HUES64 (cell line): ENCODE measurements around the gene CEL.

ENCODE experiments used
- H3K27ac ChIP-seq: 2 replicates; pipeline ENCODE4 v1.7.0; 2013; ENCODE audit warnings: low read depth, low read length, inconsistent platforms
- H3K27me3 ChIP-seq: 2 replicates; pipeline ENCODE4 v1.6.1; 2013; ENCODE audit warnings: mild to moderate bottlenecking, low read length; ENCODE audit not compliant: insufficient read depth
- H3K36me3 ChIP-seq: 2 replicates; pipeline ENCODE4 v1.6.1; 2013; ENCODE audit warnings: mild to moderate bottlenecking, low read length; ENCODE audit not compliant: insufficient read depth
- H3K4me1 ChIP-seq: 2 replicates; pipeline ENCODE4 v1.6.1; 2013; ENCODE audit warnings: mild to moderate bottlenecking, low read length, moderate library complexity; ENCODE audit not compliant: insufficient read depth
- H3K4me3 ChIP-seq: 2 replicates; pipeline ENCODE4 v1.5.1; 2013; ENCODE audit warnings: mild to moderate bottlenecking, low read length, moderate library complexity
- H3K9ac ChIP-seq: 2 replicates; pipeline ENCODE4 v1.6.1; 2013; ENCODE audit warnings: mild to moderate bottlenecking, low read depth, low read length
- H3K9me3 ChIP-seq: 2 replicates; pipeline ENCODE4 v1.6.1; 2013; ENCODE audit warnings: low read depth, low read length; ENCODE audit not compliant: insufficient read depth
- WGBS: fragments of 150-250, 120-280 bp; methylation state at CpG from one replicate; pipeline ENCODE4 v1.1.7; 2013; ENCODE audit warnings: missing lambda C conversion rate; 5-methylcytosine and 5-hydroxymethylcytosine counted together

CEL gene

DNA sequence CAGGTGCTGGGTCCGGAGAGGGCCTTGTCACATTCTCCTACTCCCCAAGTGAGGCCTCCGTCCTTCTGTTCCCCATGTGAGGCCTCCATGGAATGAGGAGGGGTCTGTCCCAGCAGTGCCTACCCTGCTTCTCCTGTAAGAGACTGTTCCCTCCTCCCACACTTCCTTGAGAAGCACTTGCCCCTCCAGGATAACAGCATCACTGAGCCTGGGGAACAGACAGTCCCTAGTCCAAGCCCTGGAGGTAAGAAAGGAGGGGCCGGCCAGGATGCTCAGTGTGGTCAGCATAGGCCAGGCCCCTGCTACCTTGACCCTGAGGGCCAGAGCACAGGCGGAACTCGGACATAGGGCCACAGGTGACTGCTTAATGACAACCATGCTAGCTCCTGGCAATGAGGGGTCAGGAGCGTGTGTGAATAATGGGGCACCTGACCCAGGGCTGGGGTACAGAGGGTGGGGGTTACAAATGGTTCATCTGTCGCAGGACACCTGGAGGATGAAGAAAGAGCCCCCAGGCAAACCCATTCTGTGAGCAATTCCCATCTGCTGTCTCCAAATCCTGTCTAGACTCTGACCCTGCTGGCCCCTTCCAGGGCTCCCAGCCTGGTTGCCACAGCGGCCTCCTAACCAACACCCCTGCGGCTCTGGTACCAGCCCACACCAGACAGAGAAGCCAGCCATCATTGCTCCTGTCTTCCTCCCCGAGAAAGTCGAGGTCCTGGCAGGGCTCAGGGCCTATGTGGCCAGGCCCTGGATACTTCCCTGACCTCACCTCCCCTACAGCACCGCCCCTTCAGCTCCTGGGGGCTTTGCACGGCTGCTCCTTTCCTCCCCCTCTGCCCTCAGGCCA is 39.0 kb downstream of the CEL start:
- WGBS, result 91% methylated on average over 13 of the region's 13 CpGs

GRCh38 chr9:133101356-133102189 is 39.8 kb downstream of the CEL start:
- H3K9ac ChIP-seq, result no peak overlapping the region
- H3K36me3 ChIP-seq, result peaks cover 68% of the 10 kb centered on the region
- no peak overlapping the region for H3K27ac ChIP-seq
- H3K4me1 ChIP-seq, result no peaks in the 10 kb centered on the region
- no peaks in the 10 kb centered on the region for H3K27me3 ChIP-seq
- no peak overlapping the region for H3K4me3 ChIP-seq
- WGBS, result 93% methylated on average over 32 of the region's 32 CpGs
- peaks cover 7% of the 10 kb centered on the region; the same call in 1 of the 2 replicates for H3K9me3 ChIP-seq

More for the DNA sequence above, 39.0 kb downstream of the CEL start:
- Histone ChIP-seq H3K9me3 (peaks cover 15% of the 10 kb centered on the region; the same call in 1 of the 2 replicates), H3K4me3 (no peak overlapping the region), H3K36me3 (peaks cover 66% of the 10 kb centered on the region), H3K27me3 (no peaks in the 10 kb centered on the region), H3K4me1 (no peaks in the 10 kb centered on the region), H3K9ac (no peak overlapping the region), H3K27ac (no peak overlapping the region)

- Histone ChIP-seq H3K9ac (no peak overlapping the region), H3K9me3 (peaks cover 2% of the 10 kb centered on the region; the same call in 1 of the 2 replicates), H3K4me3 (no peak overlapping the region), H3K36me3 (peaks cover 69% of the 10 kb centered on the region), H3K27ac (no peak overlapping the region), H3K27me3 (no peaks in the 10 kb centered on the region), H3K4me1 (no peaks in the 10 kb centered on the region)
- WGBS, result 92% methylated on average over 21 of the region's 21 CpGs
Observed at GRCh38 chr9:133102190-133103021, 40.6 kb downstream of the CEL start.

GRCh38 chr9:133103183-133103986 is 41.6 kb downstream of the CEL start:
- H3K27ac ChIP-seq, result no peak overlapping the region
- H3K36me3 ChIP-seq, result peaks cover 68% of the 10 kb centered on the region
- H3K4me3 ChIP-seq, result no peak overlapping the region
- H3K9me3 ChIP-seq, result no peaks in the 10 kb centered on the region
- H3K4me1 ChIP-seq, result no peaks in the 10 kb centered on the region
- H3K27me3 ChIP-seq, result no peaks in the 10 kb centered on the region
- H3K9ac ChIP-seq, result no peak overlapping the region
- 72% methylated on average over 14 of the region's 14 CpGs for WGBS

GRCh38 chr9:133103987-133104505 is 42.3 kb downstream of the CEL start:
- H3K9ac ChIP-seq, result no peak overlapping the region
- H3K9me3 ChIP-seq, result no peaks in the 10 kb centered on the region
- H3K4me3 ChIP-seq, result no peak overlapping the region
- WGBS, result 92% methylated on average over 12 of the region's 12 CpGs
- H3K4me1 ChIP-seq, result no peaks in the 10 kb centered on the region
- peaks cover 65% of the 10 kb centered on the region for H3K36me3 ChIP-seq
- H3K27me3 ChIP-seq, result no peaks in the 10 kb centered on the region
- no peak overlapping the region for H3K27ac ChIP-seq

- H3K27me3 ChIP-seq, result no peaks in the 10 kb centered on the region
- no peak overlapping the region for H3K27ac ChIP-seq
- H3K4me3 ChIP-seq, result no peak overlapping the region
- H3K36me3 ChIP-seq, result peaks cover 63% of the 10 kb centered on the region
- 93% methylated on average over 15 of the region's 15 CpGs for WGBS
- H3K4me1 ChIP-seq, result no peaks in the 10 kb centered on the region
- no peaks in the 10 kb centered on the region for H3K9me3 ChIP-seq
- H3K9ac ChIP-seq, result no peak overlapping the region
Observed at GRCh38 chr9:133104718-133105460, 43.1 kb downstream of the CEL start.

GRCh38 chr9:133105461-133105770 is 43.6 kb downstream of the CEL start:
- H3K27ac ChIP-seq, result no peak overlapping the region
- H3K9ac ChIP-seq, result no peak overlapping the region
- H3K27me3 ChIP-seq, result no peaks in the 10 kb centered on the region
- H3K4me1 ChIP-seq, result no peaks in the 10 kb centered on the region
- WGBS, result 59% methylated on average over 6 of the region's 7 CpGs
- H3K36me3 ChIP-seq, result peaks cover 60% of the 10 kb centered on the region
- H3K4me3 ChIP-seq, result no peak overlapping the region
- no peaks in the 10 kb centered on the region for H3K9me3 ChIP-seq

DNA sequence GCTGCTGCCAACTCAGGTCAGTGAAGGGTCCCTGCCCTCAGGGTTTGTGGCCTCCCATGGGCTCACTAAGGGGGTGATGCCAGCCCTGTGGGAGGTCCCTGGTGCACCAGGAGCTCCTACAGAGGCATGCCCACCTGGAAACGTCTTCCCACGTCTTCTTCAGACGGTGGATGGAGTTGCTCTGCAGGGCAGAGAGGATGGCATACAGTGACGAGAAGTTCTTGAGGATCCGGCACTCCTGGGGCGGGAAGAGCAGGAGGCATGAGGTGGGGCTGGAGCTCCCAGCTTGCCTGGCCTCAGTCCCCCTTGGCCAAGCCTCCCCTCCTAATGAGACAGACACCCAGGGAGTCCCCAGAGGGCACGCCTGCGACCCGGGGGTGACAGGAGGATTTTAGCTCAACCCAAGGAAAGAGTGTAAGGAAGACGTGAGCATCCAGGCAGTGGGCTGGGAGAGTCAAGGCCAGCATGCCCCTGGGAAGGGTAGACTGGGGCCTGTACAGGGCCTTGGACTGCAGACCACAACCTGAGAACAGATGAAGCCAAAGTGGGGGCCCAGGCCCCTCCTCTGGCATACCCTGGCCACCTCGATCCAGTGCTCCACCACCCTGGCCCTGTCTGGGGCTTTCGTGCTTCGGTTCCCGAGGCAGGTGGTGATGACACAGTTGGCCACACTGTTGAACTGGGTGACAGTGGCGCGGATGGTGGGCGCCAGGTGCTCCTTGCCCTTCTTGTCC is 44.9 kb downstream of the CEL start:
- Histone ChIP-seq H3K9me3 (no peaks in the 10 kb centered on the region), H3K36me3 (peaks cover 50% of the 10 kb centered on the region), H3K27me3 (no peaks in the 10 kb centered on the region), H3K27ac (no peak overlapping the region), H3K4me3 (no peak overlapping the region), H3K4me1 (no peaks in the 10 kb centered on the region), H3K9ac (no peak overlapping the region)
- 95% methylated on average over 17 of the region's 17 CpGs for WGBS

DNA sequence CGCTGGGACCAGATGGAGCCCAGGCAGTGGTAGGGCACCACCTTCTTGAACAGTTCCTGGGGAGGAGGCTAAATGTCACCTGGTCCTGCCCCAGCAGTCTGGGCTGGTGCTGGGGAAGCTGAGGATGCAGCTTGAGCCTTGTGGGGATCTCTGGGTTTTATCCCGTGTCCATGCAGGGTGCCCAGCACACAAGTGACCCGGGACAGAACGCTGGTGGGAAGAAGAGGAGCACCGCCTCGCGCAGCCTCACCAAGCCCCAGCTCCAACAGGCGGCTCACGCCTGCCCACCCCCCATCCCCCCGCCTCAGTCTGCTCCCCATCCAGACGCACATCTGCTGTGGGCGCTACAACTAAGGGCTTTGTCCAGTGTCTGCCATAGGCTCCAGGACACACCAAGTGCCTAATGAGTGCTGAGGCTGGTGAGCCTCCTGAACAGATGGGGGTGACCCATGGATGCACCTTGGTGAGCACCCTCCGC is 45.5 kb downstream of the CEL start:
- Histone ChIP-seq H3K9me3 (no peaks in the 10 kb centered on the region), H3K4me3 (no peak overlapping the region), H3K27me3 (no peaks in the 10 kb centered on the region), H3K36me3 (peaks cover 44% of the 10 kb centered on the region), H3K9ac (no peak overlapping the region), H3K4me1 (no peaks in the 10 kb centered on the region), H3K27ac (no peak overlapping the region)
- WGBS, result 89% methylated on average over 13 of the region's 13 CpGs
